HEK293 (cell line): ENCODE results near the gene ASTN2.

Experiments
- KLF10 ChIP-seq: fragments of 450-650 bp; IDR thresholded peaks from 2 replicates; pipeline ENCODE4 v1.5.1; 2018; ENCODE audit warnings: missing biosample characterization, mild to moderate bottlenecking, missing genetic modification characterization
- SCRT1 ChIP-seq: fragments of 450-650 bp; formaldehyde crosslinking; IDR thresholded peaks from 2 replicates; pipeline ENCODE4 v1.5.1; 2016; ENCODE audit warnings: missing biosample characterization, missing genetic modification characterization, borderline replicate concordance
- SETDB1 ChIP-seq: IDR thresholded peaks from one replicate; pipeline ENCODE4 v1.6.1; 2017; ENCODE audit warnings: mild to moderate bottlenecking, low read length, moderate library complexity, mixed read lengths; ENCODE audit not compliant: insufficient read length
- TCF7L2 ChIP-seq: IDR thresholded peaks from 2 replicates; pipeline ENCODE4 v1.6.1; 2011; ENCODE audit warnings: low read depth, mild to moderate bottlenecking, inconsistent platforms, low read length, moderate library complexity, borderline replicate concordance
- ZBTB20 ChIP-seq: fragments of 450-650 bp; formaldehyde crosslinking; IDR thresholded peaks from 2 replicates; pipeline ENCODE4 v1.5.1; 2016; ENCODE audit warnings: missing biosample characterization, missing genetic modification characterization
- ZNF501 ChIP-seq: fragments of 450-650 bp; formaldehyde crosslinking; IDR thresholded peaks from 2 replicates; pipeline ENCODE4 v1.5.1; 2016; ENCODE audit warnings: missing biosample characterization, missing genetic modification characterization
- ZNF561 ChIP-seq: fragments of 450-650 bp; IDR thresholded peaks from 2 replicates; pipeline ENCODE4 v1.5.1; 2018; ENCODE audit warnings: missing biosample characterization, missing genetic modification characterization, borderline replicate concordance
- ZNF629 ChIP-seq: fragments of 450-650 bp; formaldehyde crosslinking; IDR thresholded peaks from 2 replicates; pipeline ENCODE4 v1.5.1; 2017; ENCODE audit warnings: missing biosample characterization, missing genetic modification characterization
- TF ChIP-seq, protein P1 (sequence below): fragments of 450-650 bp; formaldehyde crosslinking; IDR thresholded peaks from 2 replicates; pipeline ENCODE4 v1.5.1; 2016; ENCODE audit warnings: missing biosample characterization, missing genetic modification characterization
- TF ChIP-seq, protein P2 (sequence below): fragments of 450-650 bp; formaldehyde crosslinking; IDR thresholded peaks from 2 replicates; pipeline ENCODE4 v1.5.1; 2016; ENCODE audit warnings: missing biosample characterization, missing genetic modification characterization, low read depth
- TF ChIP-seq, protein P3 (sequence below): fragments of 450-650 bp; formaldehyde crosslinking; IDR thresholded peaks from 2 replicates; pipeline ENCODE4 v1.5.1; 2016; ENCODE audit warnings: missing biosample characterization, missing genetic modification characterization
- TF ChIP-seq, protein P4 (sequence below): sonication (generic); formaldehyde crosslinking; IDR thresholded peaks from 2 replicates; pipeline ENCODE4 v1.8.1; 2022; ENCODE audit warnings: mild to moderate bottlenecking, moderate library complexity, missing genetic modification reagents
- TF ChIP-seq, protein P5 (sequence below): fragments of 450-650 bp; formaldehyde crosslinking; IDR thresholded peaks from 2 replicates; pipeline ENCODE4 v1.5.1; 2016; ENCODE audit warnings: missing biosample characterization, missing genetic modification characterization
- TF ChIP-seq, protein P6 (sequence below): fragments of 450-650 bp; formaldehyde crosslinking; IDR thresholded peaks from 2 replicates; pipeline ENCODE4 v1.5.1; 2016; ENCODE audit warnings: missing biosample characterization, missing genetic modification characterization

DNA sequence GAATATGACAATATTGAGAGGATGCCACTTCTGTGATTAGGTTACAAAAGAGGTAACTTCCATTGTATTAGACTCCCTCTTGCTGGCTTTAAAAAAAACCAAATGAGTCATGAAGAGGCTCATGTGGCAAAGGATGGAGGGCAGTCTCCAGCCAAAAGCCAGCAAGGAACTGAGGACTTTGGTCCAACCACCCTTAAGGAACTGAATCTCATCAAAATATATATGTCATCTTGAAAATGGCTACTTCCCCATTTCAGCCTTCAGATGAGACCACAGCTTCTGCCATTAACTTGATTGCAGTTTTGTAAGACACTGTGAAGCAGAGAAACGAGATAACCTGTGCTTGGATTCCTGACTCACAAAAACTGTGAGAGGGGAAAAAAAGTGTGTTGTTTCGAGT, 743.3 kb downstream of the ASTN2 start:
- TF ChIP-seq ZNF629: no peak
- TF ChIP-seq, protein P1, sequence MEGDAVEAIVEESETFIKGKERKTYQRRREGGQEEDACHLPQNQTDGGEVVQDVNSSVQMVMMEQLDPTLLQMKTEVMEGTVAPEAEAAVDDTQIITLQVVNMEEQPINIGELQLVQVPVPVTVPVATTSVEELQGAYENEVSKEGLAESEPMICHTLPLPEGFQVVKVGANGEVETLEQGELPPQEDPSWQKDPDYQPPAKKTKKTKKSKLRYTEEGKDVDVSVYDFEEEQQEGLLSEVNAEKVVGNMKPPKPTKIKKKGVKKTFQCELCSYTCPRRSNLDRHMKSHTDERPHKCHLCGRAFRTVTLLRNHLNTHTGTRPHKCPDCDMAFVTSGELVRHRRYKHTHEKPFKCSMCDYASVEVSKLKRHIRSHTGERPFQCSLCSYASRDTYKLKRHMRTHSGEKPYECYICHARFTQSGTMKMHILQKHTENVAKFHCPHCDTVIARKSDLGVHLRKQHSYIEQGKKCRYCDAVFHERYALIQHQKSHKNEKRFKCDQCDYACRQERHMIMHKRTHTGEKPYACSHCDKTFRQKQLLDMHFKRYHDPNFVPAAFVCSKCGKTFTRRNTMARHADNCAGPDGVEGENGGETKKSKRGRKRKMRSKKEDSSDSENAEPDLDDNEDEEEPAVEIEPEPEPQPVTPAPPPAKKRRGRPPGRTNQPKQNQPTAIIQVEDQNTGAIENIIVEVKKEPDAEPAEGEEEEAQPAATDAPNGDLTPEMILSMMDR (tag by site-specific recombination): no peak
- TF ChIP-seq KLF10 (tag by site-specific recombination): no peak
- no peak for TF ChIP-seq ZNF561 (tag by site-specific recombination)
- TF ChIP-seq, protein P2, sequence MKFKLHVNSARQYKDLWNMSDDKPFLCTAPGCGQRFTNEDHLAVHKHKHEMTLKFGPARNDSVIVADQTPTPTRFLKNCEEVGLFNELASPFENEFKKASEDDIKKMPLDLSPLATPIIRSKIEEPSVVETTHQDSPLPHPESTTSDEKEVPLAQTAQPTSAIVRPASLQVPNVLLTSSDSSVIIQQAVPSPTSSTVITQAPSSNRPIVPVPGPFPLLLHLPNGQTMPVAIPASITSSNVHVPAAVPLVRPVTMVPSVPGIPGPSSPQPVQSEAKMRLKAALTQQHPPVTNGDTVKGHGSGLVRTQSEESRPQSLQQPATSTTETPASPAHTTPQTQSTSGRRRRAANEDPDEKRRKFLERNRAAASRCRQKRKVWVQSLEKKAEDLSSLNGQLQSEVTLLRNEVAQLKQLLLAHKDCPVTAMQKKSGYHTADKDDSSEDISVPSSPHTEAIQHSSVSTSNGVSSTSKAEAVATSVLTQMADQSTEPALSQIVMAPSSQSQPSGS (tag by site-specific recombination): no peak
- no peak for TF ChIP-seq TCF7L2
- TF ChIP-seq ZBTB20 (tag by site-specific recombination): no peak
- TF ChIP-seq SETDB1: no peak
- no peak for TF ChIP-seq ZNF501 (tag by site-specific recombination)
- TF ChIP-seq, protein P3, sequence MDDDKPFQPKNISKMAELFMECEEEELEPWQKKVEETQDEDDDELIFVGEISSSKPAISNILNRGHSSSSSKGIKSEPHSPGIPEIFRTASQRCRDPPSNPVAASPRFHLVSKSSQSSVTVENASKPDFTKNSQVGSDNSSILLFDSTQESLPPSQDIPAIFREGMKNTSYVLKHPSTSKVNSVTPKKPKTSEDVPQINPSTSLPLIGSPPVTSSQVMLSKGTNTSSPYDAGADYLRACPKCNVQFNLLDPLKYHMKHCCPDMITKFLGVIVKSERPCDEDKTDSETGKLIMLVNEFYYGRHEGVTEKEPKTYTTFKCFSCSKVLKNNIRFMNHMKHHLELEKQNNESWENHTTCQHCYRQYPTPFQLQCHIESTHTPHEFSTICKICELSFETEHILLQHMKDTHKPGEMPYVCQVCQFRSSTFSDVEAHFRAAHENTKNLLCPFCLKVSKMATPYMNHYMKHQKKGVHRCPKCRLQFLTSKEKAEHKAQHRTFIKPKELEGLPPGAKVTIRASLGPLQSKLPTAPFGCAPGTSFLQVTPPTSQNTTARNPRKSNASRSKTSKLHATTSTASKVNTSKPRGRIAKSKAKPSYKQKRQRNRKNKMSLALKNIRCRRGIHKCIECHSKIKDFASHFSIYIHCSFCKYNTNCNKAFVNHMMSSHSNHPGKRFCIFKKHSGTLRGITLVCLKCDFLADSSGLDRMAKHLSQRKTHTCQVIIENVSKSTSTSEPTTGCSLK (tag by site-specific recombination): no peak
- no peak for TF ChIP-seq SCRT1 (tag by site-specific recombination)
- TF ChIP-seq, protein P4, sequence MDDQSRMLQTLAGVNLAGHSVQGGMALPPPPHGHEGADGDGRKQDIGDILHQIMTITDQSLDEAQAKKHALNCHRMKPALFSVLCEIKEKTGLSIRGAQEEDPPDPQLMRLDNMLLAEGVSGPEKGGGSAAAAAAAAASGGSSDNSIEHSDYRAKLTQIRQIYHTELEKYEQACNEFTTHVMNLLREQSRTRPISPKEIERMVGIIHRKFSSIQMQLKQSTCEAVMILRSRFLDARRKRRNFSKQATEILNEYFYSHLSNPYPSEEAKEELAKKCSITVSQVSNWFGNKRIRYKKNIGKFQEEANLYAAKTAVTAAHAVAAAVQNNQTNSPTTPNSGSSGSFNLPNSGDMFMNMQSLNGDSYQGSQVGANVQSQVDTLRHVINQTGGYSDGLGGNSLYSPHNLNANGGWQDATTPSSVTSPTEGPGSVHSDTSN (CRISPR knock-in tag): no peak
- TF ChIP-seq, protein P5, sequence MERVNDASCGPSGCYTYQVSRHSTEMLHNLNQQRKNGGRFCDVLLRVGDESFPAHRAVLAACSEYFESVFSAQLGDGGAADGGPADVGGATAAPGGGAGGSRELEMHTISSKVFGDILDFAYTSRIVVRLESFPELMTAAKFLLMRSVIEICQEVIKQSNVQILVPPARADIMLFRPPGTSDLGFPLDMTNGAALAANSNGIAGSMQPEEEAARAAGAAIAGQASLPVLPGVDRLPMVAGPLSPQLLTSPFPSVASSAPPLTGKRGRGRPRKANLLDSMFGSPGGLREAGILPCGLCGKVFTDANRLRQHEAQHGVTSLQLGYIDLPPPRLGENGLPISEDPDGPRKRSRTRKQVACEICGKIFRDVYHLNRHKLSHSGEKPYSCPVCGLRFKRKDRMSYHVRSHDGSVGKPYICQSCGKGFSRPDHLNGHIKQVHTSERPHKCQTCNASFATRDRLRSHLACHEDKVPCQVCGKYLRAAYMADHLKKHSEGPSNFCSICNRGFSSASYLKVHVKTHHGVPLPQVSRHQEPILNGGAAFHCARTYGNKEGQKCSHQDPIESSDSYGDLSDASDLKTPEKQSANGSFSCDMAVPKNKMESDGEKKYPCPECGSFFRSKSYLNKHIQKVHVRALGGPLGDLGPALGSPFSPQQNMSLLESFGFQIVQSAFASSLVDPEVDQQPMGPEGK (tag by site-specific recombination): no peak
- TF ChIP-seq, protein P6, sequence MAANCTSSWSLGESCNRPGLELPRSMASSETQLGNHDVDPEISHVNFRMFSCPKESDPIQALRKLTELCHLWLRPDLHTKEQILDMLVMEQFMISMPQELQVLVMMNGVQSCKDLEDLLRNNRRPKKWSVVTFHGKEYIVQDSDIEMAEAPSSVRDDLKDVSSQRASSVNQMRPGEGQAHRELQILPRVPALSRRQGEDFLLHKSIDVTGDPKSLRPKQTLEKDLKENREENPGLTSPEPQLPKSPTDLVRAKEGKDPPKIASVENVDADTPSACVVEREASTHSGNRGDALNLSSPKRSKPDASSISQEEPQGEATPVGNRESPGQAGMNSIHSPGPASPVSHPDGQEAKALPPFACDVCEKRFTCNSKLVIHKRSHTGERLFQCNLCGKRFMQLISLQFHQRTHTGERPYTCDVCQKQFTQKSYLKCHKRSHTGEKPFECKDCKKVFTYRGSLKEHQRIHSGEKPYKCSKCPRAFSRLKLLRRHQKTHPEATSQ (tag by site-specific recombination): no peak
